Measurements from ENCODE around the gene PYGB.
"Not testable (repeated sequence)": the region's sequence is repeated elsewhere in the genome, so short reads cannot be mapped to it uniquely, and the experiment has no call there.

The PYGB gene

DNA sequence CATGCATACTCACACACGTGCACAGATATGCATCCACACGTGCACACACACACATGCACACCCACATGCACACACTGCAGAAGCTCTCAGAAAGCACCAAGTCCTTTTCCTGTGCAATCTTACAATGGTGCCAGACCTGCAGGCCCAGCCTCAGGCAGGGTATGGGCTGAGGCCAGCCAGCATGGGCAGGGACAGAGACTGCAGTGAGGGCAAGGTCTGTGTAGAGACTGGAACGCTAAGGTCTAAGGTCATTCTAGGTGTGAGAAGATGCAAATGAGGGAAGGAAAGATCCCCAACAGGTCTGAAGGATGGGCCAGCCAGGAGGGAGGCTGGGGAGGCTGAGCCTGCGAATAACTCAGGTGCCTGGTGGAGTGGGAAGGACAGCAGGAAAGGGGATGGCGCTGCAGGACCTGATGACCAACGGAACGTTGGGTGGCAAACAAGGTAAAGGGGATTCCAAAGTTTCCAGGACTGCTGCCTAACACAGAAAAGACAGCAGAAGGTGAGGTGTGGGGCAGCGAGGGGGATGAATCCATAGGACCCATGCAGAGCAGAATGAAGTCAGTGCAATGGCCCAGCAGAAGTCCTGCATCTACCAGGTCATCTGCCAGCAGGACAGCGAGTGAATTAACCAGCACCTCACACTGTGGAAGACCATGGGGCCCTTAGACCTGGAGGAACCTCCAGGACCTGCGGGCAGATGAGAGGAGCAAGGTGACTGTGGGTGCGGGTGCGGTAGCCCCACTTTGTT lies 75.8 kb downstream of the PYGB start:
- no peaks in the 10 kb centered on the region for H3K27me3 ChIP-seq
- peak overlapping the region; percentile 21; the same call in 1 of the 2 replicates for H3K4me2 ChIP-seq
- no peak for TF ChIP-seq Cebpa-rat (IDR thresholded peaks at IDR 0.05)
- no peak overlapping the region for H3K4me3 ChIP-seq
- no peak overlapping the region; the same call in 1 of the 2 replicates for H3K27ac ChIP-seq
- no peaks in the 10 kb centered on the region for H4K20me1 ChIP-seq
- H3K9ac ChIP-seq = no peak overlapping the region
- H3K36me3 ChIP-seq = peaks cover 43% of the 10 kb centered on the region
- no peaks in the 10 kb centered on the region for H3K9me3 ChIP-seq
- peaks cover 47% of the 10 kb centered on the region for H3K4me1 ChIP-seq

DNA sequence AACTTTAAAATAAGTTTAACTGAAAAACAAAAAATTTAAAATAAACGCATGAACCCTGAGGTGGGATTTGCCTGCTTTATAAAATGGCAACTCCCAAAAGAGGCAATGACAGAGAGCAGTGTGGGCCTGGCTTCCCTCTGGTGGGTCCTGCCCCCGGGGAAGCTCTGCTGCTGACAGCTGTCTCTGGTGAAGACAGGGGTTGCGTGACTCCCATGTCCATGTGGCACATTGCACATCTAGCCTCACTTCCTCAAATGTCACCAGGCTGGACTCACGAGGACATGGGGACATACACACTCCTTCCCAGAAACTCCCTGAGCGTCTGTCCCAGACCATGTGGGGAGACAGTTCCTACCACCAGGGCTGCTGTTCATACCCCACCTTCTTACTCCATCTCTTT lies 76.5 kb downstream of the PYGB start:
- Histone ChIP-seq H3K9ac (no peak overlapping the region), H3K36me3 (peaks cover 50% of the 10 kb centered on the region), H3K4me2 (peak overlapping the region; percentile 21)

DNA sequence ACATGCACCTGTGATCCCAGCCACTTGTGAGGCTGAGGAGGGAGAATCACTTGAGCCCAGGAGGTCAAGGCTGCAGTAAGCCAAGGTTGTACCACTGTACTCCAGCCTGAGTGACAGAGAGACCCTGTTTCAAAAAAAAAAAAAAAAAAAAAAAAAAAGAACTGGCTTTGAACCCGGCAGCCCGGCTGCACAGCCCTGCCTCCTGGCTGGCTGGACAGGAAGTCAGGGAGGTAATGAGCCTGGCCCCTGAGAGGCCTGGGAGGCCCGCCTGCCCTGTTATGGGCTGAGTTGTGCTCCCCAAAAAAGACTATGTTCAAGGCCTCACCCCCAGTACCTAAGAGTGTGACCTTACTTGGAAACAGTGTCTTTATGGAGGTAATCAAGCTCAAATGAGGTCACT lies 77.2 kb downstream of the PYGB start:
- Histone ChIP-seq H3K4me1 (peaks cover 33% of the 10 kb centered on the region), H3K4me2 (no peak overlapping the region), H3K27me3 (no peaks in the 10 kb centered on the region), H4K20me1 (no peaks in the 10 kb centered on the region), H3K9ac (no peak overlapping the region), H3K4me3 (no peak overlapping the region), H3K27ac (no peak overlapping the region), H3K36me3 (peaks cover 52% of the 10 kb centered on the region), H3K9me3 (no peaks in the 10 kb centered on the region)
- TF ChIP-seq Cebpa-rat (IDR thresholded peaks at IDR 0.05) = no peak

More for the DNA sequence above, 76.5 kb downstream of the PYGB start:
- no peak overlapping the region; the same call in 1 of the 2 replicates for H3K27ac ChIP-seq
- no peak overlapping the region for H3K4me3 ChIP-seq
- H4K20me1 ChIP-seq = no peaks in the 10 kb centered on the region
- H3K9me3 ChIP-seq = no peaks in the 10 kb centered on the region
- TF ChIP-seq Cebpa-rat (IDR thresholded peaks at IDR 0.05) = no peak
- H3K4me1 ChIP-seq = peaks cover 40% of the 10 kb centered on the region
- H3K27me3 ChIP-seq = no peaks in the 10 kb centered on the region

DNA sequence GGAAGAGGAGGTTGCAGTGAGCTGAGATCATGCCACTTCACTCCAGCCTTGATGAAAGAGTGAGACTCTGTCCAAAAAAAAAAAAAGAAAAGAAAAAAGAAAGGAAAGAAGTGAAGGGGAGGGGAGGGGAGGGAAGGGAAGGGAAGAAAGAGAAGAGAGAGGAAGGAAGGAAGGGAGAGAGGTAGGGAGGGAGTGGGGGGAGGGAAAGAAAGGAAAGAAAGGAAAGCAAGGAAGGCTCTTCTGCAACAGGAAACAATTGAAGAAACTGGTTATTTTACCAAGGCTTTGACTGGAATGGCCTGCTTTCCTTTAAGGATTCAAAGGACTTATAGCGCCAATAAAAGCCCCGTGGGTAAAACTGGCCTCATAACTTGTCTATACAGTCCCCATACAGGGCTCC lies 78.1 kb downstream of the PYGB start:
- no peak for TF ChIP-seq Cebpa-rat (IDR thresholded peaks at IDR 0.05)
- Histone ChIP-seq H3K9ac (no peak overlapping the region), H4K20me1 (no peaks in the 10 kb centered on the region), H3K36me3 (peaks cover 44% of the 10 kb centered on the region), H3K9me3 (no peaks in the 10 kb centered on the region), H3K27ac (no peak overlapping the region), H3K4me2 (no peak overlapping the region), H3K4me3 (no peak overlapping the region), H3K27me3 (no peaks in the 10 kb centered on the region), H3K4me1 (peaks cover 27% of the 10 kb centered on the region)

GRCh38 chr20:25327521-25328235 lies 79.8 kb downstream of the PYGB start:
- no peak overlapping the region for H3K9ac ChIP-seq
- no peaks in the 10 kb centered on the region for H4K20me1 ChIP-seq
- no peak overlapping the region for H3K4me2 ChIP-seq
- TF ChIP-seq Cebpa-rat (IDR thresholded peaks at IDR 0.05) = no peak
- peaks cover 28% of the 10 kb centered on the region for H3K36me3 ChIP-seq
- no peak overlapping the region for H3K4me3 ChIP-seq
- H3K4me1 ChIP-seq = peaks cover 22% of the 10 kb centered on the region
- no peak overlapping the region for H3K27ac ChIP-seq
- H3K27me3 ChIP-seq = no peaks in the 10 kb centered on the region
- H3K9me3 ChIP-seq = no peaks in the 10 kb centered on the region

DNA sequence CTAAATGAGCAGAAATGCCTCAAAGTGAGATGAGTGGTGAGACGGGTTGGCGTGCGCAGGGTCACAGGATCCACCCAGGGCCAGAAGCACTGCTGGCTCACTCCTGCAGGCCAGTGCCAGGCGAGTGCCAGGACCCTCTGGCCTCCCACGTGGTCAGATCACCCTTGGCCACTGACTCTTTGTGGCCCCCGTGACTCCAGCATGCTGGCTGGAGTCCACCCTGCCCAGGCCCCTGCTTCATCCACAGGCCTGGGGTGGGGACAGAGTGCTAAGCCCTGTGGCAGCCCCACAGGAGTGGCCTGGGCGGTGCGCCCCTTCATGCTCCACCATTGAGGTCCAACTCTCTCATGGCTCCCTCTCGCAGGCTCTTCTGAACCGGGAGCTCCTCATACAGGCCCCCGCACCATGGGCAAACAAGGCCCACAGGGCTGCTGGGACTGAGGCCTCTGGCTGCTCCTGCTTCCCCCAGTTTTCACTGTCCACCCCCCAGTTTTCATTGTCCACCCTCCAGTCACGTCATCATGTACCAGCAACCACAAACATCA lies 81.1 kb downstream of the PYGB start:
- Histone ChIP-seq H3K27ac (no peak overlapping the region), H3K4me2 (no peak overlapping the region)
- TF ChIP-seq Cebpa-rat (IDR thresholded peaks at IDR 0.05) = no peak

DNA sequence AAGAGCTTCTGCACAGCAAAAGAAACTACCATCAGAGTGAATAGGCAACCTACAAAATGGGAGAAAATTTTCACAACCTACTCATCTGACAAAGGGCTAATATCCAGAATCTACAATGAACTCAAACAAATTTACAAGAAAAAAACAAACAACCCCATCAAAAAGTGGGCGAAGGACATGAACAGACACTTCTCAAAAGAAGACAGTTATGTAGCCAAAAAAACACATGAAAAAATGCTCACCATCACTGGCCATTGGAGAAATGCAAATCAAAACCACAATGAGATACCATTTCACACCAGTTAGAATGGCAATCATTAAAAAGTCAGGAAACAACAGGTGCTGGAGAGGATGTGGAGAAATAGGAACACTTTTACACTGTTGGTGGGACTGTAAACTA lies 87.1 kb downstream of the PYGB start:
- H4K20me1 ChIP-seq = peaks cover 27% of the 10 kb centered on the region; the same call in 1 of the 2 replicates

More for the DNA sequence above, 81.1 kb downstream of the PYGB start:
- H3K9ac ChIP-seq = no peak overlapping the region
- peaks cover 15% of the 10 kb centered on the region for H3K4me1 ChIP-seq
- H3K27me3 ChIP-seq = no peaks in the 10 kb centered on the region
- H3K9me3 ChIP-seq = no peaks in the 10 kb centered on the region
- H4K20me1 ChIP-seq = no peaks in the 10 kb centered on the region
- H3K36me3 ChIP-seq = peaks cover 15% of the 10 kb centered on the region
- no peak overlapping the region for H3K4me3 ChIP-seq

DNA sequence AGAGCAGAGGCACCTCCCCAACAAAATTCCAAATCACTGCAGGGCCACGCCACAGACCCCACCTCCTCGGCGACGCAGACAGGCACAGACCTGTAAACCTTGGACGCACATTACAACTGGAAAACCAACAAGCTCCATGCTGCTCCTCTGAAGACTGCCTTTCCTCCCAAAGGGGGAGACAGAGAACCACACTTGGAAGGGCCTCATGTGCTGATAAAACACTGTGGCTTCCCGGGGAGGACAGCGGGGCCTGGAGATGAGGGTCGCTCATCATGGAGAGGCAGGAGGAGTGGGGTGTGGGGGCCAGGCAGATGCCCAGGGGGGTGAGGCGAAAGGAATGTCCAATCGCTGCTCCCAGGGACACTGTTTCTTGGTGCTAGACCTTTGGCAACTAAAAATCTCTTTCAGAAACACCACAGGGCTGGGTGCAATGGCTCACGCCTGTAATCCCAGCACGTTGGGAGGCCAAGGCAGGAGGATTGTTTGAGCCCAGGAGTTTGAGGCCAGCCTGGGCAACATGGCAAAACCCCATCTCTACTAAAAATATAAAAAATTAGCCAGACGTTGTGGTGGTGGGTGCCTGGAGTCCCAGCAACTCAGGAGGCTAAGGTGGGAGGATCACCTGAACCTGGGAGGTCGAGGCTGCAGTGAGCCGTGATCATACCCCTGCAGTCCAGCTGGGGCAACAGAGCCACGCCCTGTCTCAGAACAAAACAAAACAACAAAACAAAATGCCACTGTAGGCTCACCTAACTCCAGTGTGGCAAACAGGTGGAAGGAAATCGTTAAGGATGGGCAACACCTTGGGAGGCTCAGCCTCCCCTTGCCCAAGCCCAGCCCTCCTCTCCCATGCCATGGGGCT lies 88.9 kb downstream of the PYGB start:
- Histone ChIP-seq H3K27me3 (no peaks in the 10 kb centered on the region), H3K4me1 (peaks cover 10% of the 10 kb centered on the region), H3K4me3 (no peak overlapping the region), H4K20me1 (peaks cover 44% of the 10 kb centered on the region), H3K4me2 (no peak overlapping the region), H3K27ac (no peak overlapping the region), H3K36me3 (peaks cover 26% of the 10 kb centered on the region), H3K9ac (no peak overlapping the region), H3K9me3 (peaks cover 4% of the 10 kb centered on the region; the same call in 1 of the 2 replicates)
- TF ChIP-seq Cebpa-rat (IDR thresholded peaks at IDR 0.05) = no peak

More for the DNA sequence above, 87.1 kb downstream of the PYGB start:
- peaks cover 26% of the 10 kb centered on the region for H3K36me3 ChIP-seq
- H3K9ac ChIP-seq, H3K4me2 ChIP-seq, H3K27me3 ChIP-seq, H3K4me1 ChIP-seq, H3K9me3 ChIP-seq, H3K4me3 ChIP-seq, H3K27ac ChIP-seq: not testable (repeated sequence)

All from BLaER1 (cell line).